Tibial nerve (tissue), 4 donors: ENCODE data around the gene NPDC1. TPM values are rescaled to one million over a fixed set of nuclear protein-coding genes. Genes with fewer than 3 reads are reported as not detected.

Experiments used
- DNase-seq, 2 donors: peaks; one replicate each; pipeline ENCODE4 v3.0.0-alpha.2; 2019; ENCODE audit warnings: low spot score in 2 of 2
- H3K27ac ChIP-seq, 4 donors: fragments of 200-600 bp; sonication (generic) in 3 of 4; one replicate each; pipeline ENCODE4 v1.5.1; 2017 to 2019; ENCODE audit warnings: mild to moderate bottlenecking in 1 of 4
- H3K27me3 ChIP-seq, 2 donors: fragments of 200-600 bp; sonication (generic) in 1 of 2; one replicate each; pipeline versions ENCODE4 v1.5.1 to v1.6.0; 2017 to 2019
- H3K36me3 ChIP-seq, 3 donors: fragments of 200-600 bp; sonication (generic); one replicate each; pipeline ENCODE4 v1.5.1; 2018 to 2019
- H3K4me1 ChIP-seq, 4 donors: fragments of 200-600 bp; sonication (generic) in 3 of 4; one replicate each; pipeline ENCODE4 v1.5.1; 2017 to 2019
- H3K4me3 ChIP-seq, 4 donors: fragments of 200-600 bp; sonication (generic) in 3 of 4; one replicate each; pipeline ENCODE4 v1.5.1; 2017 to 2019; ENCODE audit warnings: mild to moderate bottlenecking in 1 of 4, moderate library complexity in 1 of 4
- H3K9me3 ChIP-seq, 4 donors: fragments of 200-600 bp; sonication (generic) in 3 of 4; one replicate each; pipeline ENCODE4 v1.5.1; 2017 to 2019
- CTCF ChIP-seq, 5 experiments: fragments of 200-600 bp in 3 of 5; fragments of 450-650 bp in 2 of 5; sonication (generic) in 3 of 5; IDR thresholded peaks; one replicate each; pipeline ENCODE4 v1.5.1; 2016 to 2019; ENCODE audit warnings: antibody characterized with exemption in 5 of 5, mild to moderate bottlenecking in 3 of 5, moderate library complexity in 2 of 5
- EP300 ChIP-seq, 2 donors: sonication (generic); formaldehyde crosslinking; IDR thresholded peaks; one replicate each; pipeline ENCODE4 v1.6.1; 2017; ENCODE audit warnings: antibody characterized with exemption in 2 of 2, mild to moderate bottlenecking in 1 of 2
- POLR2A ChIP-seq, 2 donors: fragments of 450-650 bp; IDR thresholded peaks; one replicate each; pipeline ENCODE4 v1.6.1; 2017; ENCODE audit warnings: antibody characterized with exemption in 2 of 2, mild to moderate bottlenecking in 2 of 2, moderate library complexity in 2 of 2
- WGBS, 2 donors: methylation state at CpG; one replicate each; pipeline ENCODE4 v1.1.5; 2018; 5-methylcytosine and 5-hydroxymethylcytosine counted together
- total RNA-seq, 4 donors: library from RNA; depleted of rRNA; stranded (reverse); fragments of >200 nt; gene quantifications; one replicate each; pipeline ENCODE4 v1.1.0, GENCODE V29; 2016

NPDC1 gene
- total RNA-seq, 4 donors from 2014 or later, result 80.6 to 269 (median 182) TPM

GRCh38 chr9:137082925-137083290 lies 36.9 kb upstream of the NPDC1 start:
- Histone ChIP-seq H3K27ac (peak overlapping the region in 2 of 4 donors; percentile 50 to 84), H3K4me1 (peaks cover 0 to 40% (median 30%) of the 10 kb centered on the region in 4 donors), H3K27me3 (peaks cover 0 to 4% of the 10 kb centered on the region in 2 donors), H3K36me3 (peaks cover 0 to 56% (median 24%) of the 10 kb centered on the region in 3 donors), H3K4me3 (no peak overlapping the region), H3K9me3 (no peaks in the 10 kb centered on the region)
- WGBS, 2 donors, result 65 to 71% methylated on average over 8 of the region's 8 CpGs
- DNase-seq, result no peak
- TF ChIP-seq POLR2A (IDR thresholded peaks at IDR 0.05), result no peak
- TF ChIP-seq CTCF (IDR thresholded peaks at IDR 0.05), result no peak
- TF ChIP-seq EP300 (IDR thresholded peaks at IDR 0.05), result no peak

GRCh38 chr9:137082222-137082924 lies 36.4 kb upstream of the NPDC1 start:
- DNase-seq, result no peak
- peak overlapping the region in 1 of 4 donors; percentile 50 for H3K27ac ChIP-seq

GRCh38 chr9:137080260-137081122 lies 34.5 kb upstream of the NPDC1 start:
- TF ChIP-seq POLR2A (IDR thresholded peaks at IDR 0.05), result no peak
- no peak for TF ChIP-seq EP300 (IDR thresholded peaks at IDR 0.05)
- TF ChIP-seq CTCF (IDR thresholded peaks at IDR 0.05), result no peak
- peaks cover 0 to 56% (median 24%) of the 10 kb centered on the region in 3 donors for H3K36me3 ChIP-seq
- no peak for DNase-seq
- peaks cover 0 to 33% (median 18%) of the 10 kb centered on the region in 4 donors for H3K4me1 ChIP-seq
- no peak overlapping the region for H3K27ac ChIP-seq
- no peak overlapping the region for H3K4me3 ChIP-seq
- H3K27me3 ChIP-seq, result peaks cover 0 to 4% of the 10 kb centered on the region in 2 donors
- H3K9me3 ChIP-seq, result no peaks in the 10 kb centered on the region
- WGBS, 2 donors, result 87 to 88% methylated on average over 19 to 20 of the region's 24 CpGs

More at GRCh38 chr9:137082222-137082924, 36.4 kb upstream of the NPDC1 start:
- Histone ChIP-seq H3K9me3 (no peaks in the 10 kb centered on the region), H3K36me3 (peaks cover 0 to 56% (median 24%) of the 10 kb centered on the region in 3 donors), H3K4me1 (peaks cover 0 to 38% (median 26%) of the 10 kb centered on the region in 4 donors), H3K27me3 (peaks cover 0 to 4% of the 10 kb centered on the region in 2 donors), H3K4me3 (no peak overlapping the region)
- 84 to 94% methylated on average over 9 to 13 of the region's 16 CpGs for WGBS, 2 donors
- no peak for TF ChIP-seq EP300 (IDR thresholded peaks at IDR 0.05)

- Histone ChIP-seq H3K9me3 (no peaks in the 10 kb centered on the region), H3K36me3 (peaks cover 0 to 56% (median 24%) of the 10 kb centered on the region in 3 donors), H3K27ac (no peak overlapping the region), H3K4me1 (peaks cover 0 to 25% (median 13%) of the 10 kb centered on the region in 4 donors), H3K27me3 (peaks cover 0 to 4% of the 10 kb centered on the region in 2 donors), H3K4me3 (no peak overlapping the region)
- no peak for DNase-seq
- 68 to 73% methylated on average over 11 to 12 of the region's 13 CpGs for WGBS, 2 donors
- no peak for TF ChIP-seq CTCF (IDR thresholded peaks at IDR 0.05)
- no peak for TF ChIP-seq EP300 (IDR thresholded peaks at IDR 0.05)
- no peak for TF ChIP-seq POLR2A (IDR thresholded peaks at IDR 0.05)
Measured at GRCh38 chr9:137079401-137079787, 33.4 kb upstream of the NPDC1 start.

GRCh38 chr9:137078701-137079400 lies 32.9 kb upstream of the NPDC1 start:
- Histone ChIP-seq H3K9me3 (no peaks in the 10 kb centered on the region), H3K4me1 (peaks cover 0 to 25% (median 13%) of the 10 kb centered on the region in 4 donors), H3K36me3 (peaks cover 0 to 56% (median 24%) of the 10 kb centered on the region in 3 donors), H3K4me3 (peak overlapping the region in 2 of 4 donors; percentile 48 to 82), H3K27me3 (peaks cover 0 to 4% of the 10 kb centered on the region in 2 donors), H3K27ac (peak overlapping the region in 2 of 4 donors; percentile 81 to 89)
- DNase-seq, result no peak
- no peak for TF ChIP-seq CTCF (IDR thresholded peaks at IDR 0.05)
- TF ChIP-seq POLR2A (IDR thresholded peaks at IDR 0.05), result no peak
- no peak for TF ChIP-seq EP300 (IDR thresholded peaks at IDR 0.05)
- WGBS, 2 donors, result 40 to 59% methylated on average over 37 to 43 of the region's 51 CpGs
